ENCODE data around the gene TRAM2.

TRAM2 gene

DNA sequence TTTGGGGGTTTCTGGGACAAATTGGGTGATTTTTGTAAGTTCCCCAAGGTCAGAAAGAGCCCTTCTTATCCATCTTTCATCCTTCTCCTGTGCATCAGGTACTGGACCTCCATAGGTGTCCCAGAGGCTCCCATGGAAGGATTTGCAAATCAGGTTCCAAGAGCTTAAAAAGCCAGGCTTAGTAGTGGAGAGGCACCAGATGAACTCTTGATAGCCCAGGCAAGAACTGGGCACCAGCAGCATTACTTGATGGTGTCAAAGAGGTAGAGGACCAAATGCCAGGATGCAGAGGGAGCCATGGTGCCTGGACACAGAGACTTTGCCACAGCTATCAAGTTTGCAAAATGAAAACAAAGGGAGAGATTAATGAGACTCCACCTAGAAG is 20.9 kb upstream of the TRAM2 start:
- H3K4me2 ChIP-seq (ENCODE audit: low read length): peak overlapping the region; percentile 47

DNA sequence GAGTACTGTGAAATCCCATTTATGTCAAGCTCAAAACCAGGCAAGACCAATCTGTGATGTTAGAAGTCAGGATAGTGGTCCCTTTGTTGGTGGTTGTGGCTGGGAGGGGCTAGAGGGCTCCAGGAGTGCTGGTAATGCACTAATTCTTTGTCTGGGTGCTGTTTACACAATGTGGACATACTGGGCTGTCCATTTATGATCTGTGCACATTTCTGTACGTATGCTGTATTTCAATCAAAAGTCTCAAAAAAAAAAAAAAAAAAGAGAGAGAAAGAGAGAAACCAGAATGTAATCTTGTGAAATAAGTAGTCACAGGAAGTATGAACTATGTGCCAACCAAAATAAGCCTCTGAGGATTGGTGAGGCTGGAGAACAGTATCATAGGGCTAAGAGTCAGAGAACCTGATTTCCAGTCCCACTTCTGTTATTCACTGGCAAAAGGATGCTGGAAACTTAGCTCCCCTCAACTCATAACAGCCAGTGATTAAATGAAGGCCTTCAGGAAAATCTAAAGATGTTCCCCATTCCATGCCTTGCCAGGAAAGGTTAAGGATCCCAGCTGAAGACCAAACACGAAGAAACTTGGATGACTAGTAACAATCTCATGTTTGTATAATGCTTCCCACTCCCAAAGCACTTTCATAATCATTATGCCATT is 19.6 kb upstream of the TRAM2 start:
- Histone ChIP-seq H3K36me3 (ENCODE audit: control insufficient read depth, low read length) (no peaks in the 10 kb centered on the region), H3K9me3 (ENCODE audit: control insufficient read depth, insufficient read depth, low read length) (no peaks in the 10 kb centered on the region), H4K20me1 (ENCODE audit: control insufficient read depth, insufficient read depth, low read depth, low read length) (no peaks in the 10 kb centered on the region), H3K9me2 (replicated peaks; ENCODE audit: control insufficient read depth, low read length) (no peaks in the 10 kb centered on the region), H3K79me2 (ENCODE audit: control insufficient read depth, low read length) (no peaks in the 10 kb centered on the region), H3K4me3 (ENCODE audit: low read length) (no peak overlapping the region), H3K27me3 (ENCODE audit: control insufficient read depth, low read length) (no peaks in the 10 kb centered on the region), H3K4me2 (ENCODE audit: low read length) (no peak overlapping the region), H3F3A (ENCODE audit: control insufficient read depth, insufficient read depth) (peaks cover 2% of the 10 kb centered on the region; the same call in 1 of the 2 replicates), H3K4me1 (ENCODE audit: control insufficient read depth, low read length) (peaks cover 39% of the 10 kb centered on the region), H3K27ac (ENCODE audit: low read depth, low read length) (no peak overlapping the region)
- TF ChIP-seq, protein P1, sequence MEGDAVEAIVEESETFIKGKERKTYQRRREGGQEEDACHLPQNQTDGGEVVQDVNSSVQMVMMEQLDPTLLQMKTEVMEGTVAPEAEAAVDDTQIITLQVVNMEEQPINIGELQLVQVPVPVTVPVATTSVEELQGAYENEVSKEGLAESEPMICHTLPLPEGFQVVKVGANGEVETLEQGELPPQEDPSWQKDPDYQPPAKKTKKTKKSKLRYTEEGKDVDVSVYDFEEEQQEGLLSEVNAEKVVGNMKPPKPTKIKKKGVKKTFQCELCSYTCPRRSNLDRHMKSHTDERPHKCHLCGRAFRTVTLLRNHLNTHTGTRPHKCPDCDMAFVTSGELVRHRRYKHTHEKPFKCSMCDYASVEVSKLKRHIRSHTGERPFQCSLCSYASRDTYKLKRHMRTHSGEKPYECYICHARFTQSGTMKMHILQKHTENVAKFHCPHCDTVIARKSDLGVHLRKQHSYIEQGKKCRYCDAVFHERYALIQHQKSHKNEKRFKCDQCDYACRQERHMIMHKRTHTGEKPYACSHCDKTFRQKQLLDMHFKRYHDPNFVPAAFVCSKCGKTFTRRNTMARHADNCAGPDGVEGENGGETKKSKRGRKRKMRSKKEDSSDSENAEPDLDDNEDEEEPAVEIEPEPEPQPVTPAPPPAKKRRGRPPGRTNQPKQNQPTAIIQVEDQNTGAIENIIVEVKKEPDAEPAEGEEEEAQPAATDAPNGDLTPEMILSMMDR (IDR thresholded peaks at IDR 0.05; ENCODE audit: low read depth, low read length, poor library complexity, severe bottlenecking): no peak
- no peak for TF ChIP-seq EZH2phosphoT487 (IDR thresholded peaks at IDR 0.05; ENCODE audit: borderline replicate concordance, low read length)

More for the DNA sequence above, 20.9 kb upstream of the TRAM2 start:
- TF ChIP-seq, protein P1 (IDR thresholded peaks at IDR 0.05; ENCODE audit: low read depth, low read length, poor library complexity, severe bottlenecking): no peak
- TF ChIP-seq EZH2phosphoT487 (IDR thresholded peaks at IDR 0.05; ENCODE audit: borderline replicate concordance, low read length): no peak
- peaks cover 2% of the 10 kb centered on the region; the same call in 1 of the 2 replicates for H3F3A ChIP-seq (ENCODE audit: control insufficient read depth, insufficient read depth)
- H3K27me3 ChIP-seq (ENCODE audit: control insufficient read depth, low read length): no peaks in the 10 kb centered on the region
- peaks cover 39% of the 10 kb centered on the region for H3K4me1 ChIP-seq (ENCODE audit: control insufficient read depth, low read length)
- no peaks in the 10 kb centered on the region for H3K79me2 ChIP-seq (ENCODE audit: control insufficient read depth, low read length)
- no peak overlapping the region for H3K27ac ChIP-seq (ENCODE audit: low read depth, low read length)
- no peaks in the 10 kb centered on the region for H3K9me3 ChIP-seq (ENCODE audit: control insufficient read depth, insufficient read depth, low read length)
- 0 out of 2 replicates have a peak overlapping the region, but pooled peaks have one; percentile 8 for H3K4me3 ChIP-seq (ENCODE audit: low read length)
- no peaks in the 10 kb centered on the region for H4K20me1 ChIP-seq (ENCODE audit: control insufficient read depth, insufficient read depth, low read depth, low read length)
- H3K9me2 ChIP-seq (replicated peaks; ENCODE audit: control insufficient read depth, low read length): no peaks in the 10 kb centered on the region
- no peaks in the 10 kb centered on the region for H3K36me3 ChIP-seq (ENCODE audit: control insufficient read depth, low read length)

DNA sequence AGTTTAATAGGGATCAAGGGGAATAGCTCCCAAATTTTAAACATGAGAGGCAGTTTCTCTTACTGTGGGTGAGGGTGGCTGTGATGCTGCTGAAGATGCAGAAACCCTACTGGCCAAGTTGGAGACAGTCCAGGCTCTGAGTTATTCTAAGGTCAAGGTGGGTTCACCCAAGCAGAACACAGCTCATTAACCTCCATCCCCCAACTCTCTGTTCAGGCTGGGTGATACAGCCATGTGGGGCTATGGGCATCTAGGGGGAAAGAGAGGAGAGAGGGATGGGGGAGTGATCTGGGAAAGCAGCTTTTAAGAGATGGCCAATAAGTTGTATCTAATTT is 18.9 kb upstream of the TRAM2 start:
- Histone ChIP-seq H3K4me2 (ENCODE audit: low read length) (peak overlapping the region; percentile 49), H3K9me2 (replicated peaks; ENCODE audit: control insufficient read depth, low read length) (no peaks in the 10 kb centered on the region), H3K27me3 (ENCODE audit: control insufficient read depth, low read length) (no peaks in the 10 kb centered on the region), H3K4me1 (ENCODE audit: control insufficient read depth, low read length) (peaks cover 39% of the 10 kb centered on the region), H3K79me2 (ENCODE audit: control insufficient read depth, low read length) (no peaks in the 10 kb centered on the region), H3K9me3 (ENCODE audit: control insufficient read depth, insufficient read depth, low read length) (no peaks in the 10 kb centered on the region), H3K36me3 (ENCODE audit: control insufficient read depth, low read length) (no peaks in the 10 kb centered on the region), H4K20me1 (ENCODE audit: control insufficient read depth, insufficient read depth, low read depth, low read length) (no peaks in the 10 kb centered on the region), H3F3A (ENCODE audit: control insufficient read depth, insufficient read depth) (peaks cover 2% of the 10 kb centered on the region; the same call in 1 of the 2 replicates), H3K4me3 (ENCODE audit: low read length) (no peak overlapping the region; the same call in 1 of the 2 replicates), H3K27ac (ENCODE audit: low read depth, low read length) (no peak overlapping the region)
- TF ChIP-seq EZH2phosphoT487 (IDR thresholded peaks at IDR 0.05; ENCODE audit: borderline replicate concordance, low read length): no peak
- TF ChIP-seq, protein P1 (IDR thresholded peaks at IDR 0.05; ENCODE audit: low read depth, low read length, poor library complexity, severe bottlenecking): no peak
